Stomach (tissue), 9 donors: ENCODE data around the gene LYZL2. TPM values are rescaled to one million over a fixed set of nuclear protein-coding genes. Genes with fewer than 3 reads are reported as not detected.
"Not testable (repeated sequence)": the region's sequence is repeated elsewhere in the genome, so short reads cannot be mapped to it uniquely, and the experiment has no call there.

Experiments used
- DNase-seq, 2 donors: peaks; one replicate each; pipeline versions ENCODE4 v3.0.0 to v3.0.0-alpha.2; 2013 to 2019
- H3K27ac ChIP-seq, 5 donors: fragments of 200-600 bp in 4 of 5; sonication (generic) in 4 of 5; one replicate each; pipeline ENCODE4 v1.5.1; 2013 to 2019; ENCODE audit warnings: mild to moderate bottlenecking in 1 of 5, moderate library complexity in 1 of 5
- H3K27me3 ChIP-seq, 3 donors: fragments of 200-600 bp; sonication (generic); one replicate each; pipeline ENCODE4 v1.5.1; 2017 to 2019; ENCODE audit warnings: mixed run types in 1 of 3
- H3K36me3 ChIP-seq, 4 donors: fragments of 200-600 bp; sonication (generic); 1 replicate in 3 of 4; 2 replicates in 1 of 4; pipeline ENCODE4 v1.5.1; 2016 to 2019
- H3K4me1 ChIP-seq, 4 donors: fragments of 200-600 bp; sonication (generic); one replicate each; pipeline ENCODE4 v1.5.1; 2016 to 2019
- H3K4me3 ChIP-seq, 4 donors: fragments of 200-600 bp; sonication (generic) in 3 of 4; one replicate each; pipeline ENCODE4 v1.5.1; 2016 to 2019; ENCODE audit warnings: mild to moderate bottlenecking in 1 of 4
- H3K9me3 ChIP-seq, 4 donors: fragments of 200-600 bp; sonication (generic); one replicate each; pipeline ENCODE4 v1.5.1; 2016 to 2019
- CTCF ChIP-seq, 7 experiments: fragments of 450-650 bp in 4 of 7; fragments of 200-600 bp in 3 of 7; sonication (generic) in 3 of 7; IDR thresholded peaks; one replicate each; pipeline ENCODE4 v1.5.1; 2016 to 2019; ENCODE audit warnings: antibody characterized with exemption in 7 of 7, control low read depth in 2 of 7, mild to moderate bottlenecking in 1 of 7
- EP300 ChIP-seq: sonication (generic); formaldehyde crosslinking; IDR thresholded peaks from one replicate; pipeline ENCODE4 v1.6.1; 2017; ENCODE audit warnings: antibody characterized with exemption
- POLR2A ChIP-seq, 4 donors: fragments of 450-650 bp; IDR thresholded peaks; one replicate each; pipeline ENCODE4 v1.6.1; 2016; ENCODE audit warnings: antibody characterized with exemption in 4 of 4, control low read depth in 2 of 4, mild to moderate bottlenecking in 1 of 4, moderate library complexity in 1 of 4
- POLR2AphosphoS5 ChIP-seq, 3 donors: sonication (generic); formaldehyde crosslinking; IDR thresholded peaks; one replicate each; pipeline ENCODE4 v1.6.1; 2016; ENCODE audit warnings: antibody characterized with exemption in 3 of 3
- WGBS, 5 donors: extraction: QIAGEN DNeasy Blood & Tissue Kit in 3 of 5; methylation state at CpG; one replicate each; pipeline versions ENCODE4 v1.1.5 to v1.1.7; 2013 to 2018; 5-methylcytosine and 5-hydroxymethylcytosine counted together
- intact Hi-C: fragments of 100-400 bp; cut with DNase I; formaldehyde crosslinking; loops from one replicate; pipeline ENCODE4 v1.15.1; 2023; ENCODE audit warnings: low total_unique reads
- polyA plus RNA-seq, 3 donors: library from polyadenylated mRNA; stranded (reverse); fragments of 200-250 nt; gene quantifications; one replicate each; pipeline ENCODE4 v1.2.3, GENCODE V29; 2013
- total RNA-seq, 5 donors: library from RNA; depleted of rRNA; stranded (reverse); fragments of >200 nt; gene quantifications; one replicate each; pipeline versions ENCODE4 v1.1.0 to v1.2.3, GENCODE V29; 2014 to 2016
- donor health status: healthy with polysubstance abuse.
- donor health status: Bipolar disorder and iron deficiency.
- donor health status: healthy.

Gene LYZL2
- total and polyA plus RNA-seq, 8 donors: not detected

GRCh38 chr10:30647089-30647488 lies 17.5 kb upstream of the LYZL2 start:
- Histone ChIP-seq H3K9me3 (no peaks in the 10 kb centered on the region), H3K27me3 (peaks cover 0 to 19% (median 0%) of the 10 kb centered on the region in 3 donors), H3K4me3 (no peak overlapping the region), H3K36me3 (no peaks in the 10 kb centered on the region), H3K4me1 (peaks cover 0 to 4% (median 0%) of the 10 kb centered on the region in 4 donors), H3K27ac (no peak overlapping the region)
- WGBS, 5 donors: 53 to 73% (median 64%) methylated on average over 8 of the region's 8 CpGs
- intact Hi-C loops: no loop called here
- TF ChIP-seq CTCF (IDR thresholded peaks at IDR 0.05) (no peak), EP300 (no peak), POLR2AphosphoS5 (IDR thresholded peaks at IDR 0.05) (no peak), POLR2A (IDR thresholded peaks at IDR 0.05) (no peak)
- DNase-seq: no peak

- DNase-seq: peak in 1 of 2 donors; percentile 66
- intact Hi-C loops: no loop called here
- no peak overlapping the region for H3K27ac ChIP-seq
- TF ChIP-seq POLR2A (IDR thresholded peaks at IDR 0.05) (no peak), CTCF (IDR thresholded peaks at IDR 0.05) (no peak), POLR2AphosphoS5 (IDR thresholded peaks at IDR 0.05) (no peak), EP300 (no peak)
- H3K36me3 ChIP-seq: no peaks in the 10 kb centered on the region
- H3K27me3 ChIP-seq: peaks cover 0 to 36% (median 0%) of the 10 kb centered on the region in 3 donors
- 11 to 19% (median 12%) methylated on average over 10 to 15 of the region's 15 CpGs for WGBS, 5 donors
- no peaks in the 10 kb centered on the region for H3K9me3 ChIP-seq
- no peak overlapping the region for H3K4me3 ChIP-seq
- H3K4me1 ChIP-seq: peaks cover 0 to 4% (median 0%) of the 10 kb centered on the region in 4 donors
Measured at GRCh38 chr10:30645340-30645827, 15.8 kb upstream of the LYZL2 start.

- 69 to 78% (median 72%) methylated on average over 5 of the region's 5 CpGs for WGBS, 5 donors
- H3K9me3 ChIP-seq, H3K4me1 ChIP-seq, H3K4me3 ChIP-seq, DNase-seq, intact Hi-C loops, H3K36me3 ChIP-seq: not testable (repeated sequence)
- H3K27me3 ChIP-seq: peaks cover 0 to 39% (median 0%) of the 10 kb centered on the region in 3 donors
- peak overlapping the region in 1 of 5 donors; percentile 4 for H3K27ac ChIP-seq
Measured at GRCh38 chr10:30644408-30644861, 14.9 kb upstream of the LYZL2 start.

- H3K36me3 ChIP-seq, DNase-seq: not testable (repeated sequence)
- H3K27ac ChIP-seq: peak overlapping the region in 1 of 5 donors; percentile 4
Measured at GRCh38 chr10:30643557-30644199, 14.1 kb upstream of the LYZL2 start.

GRCh38 chr10:30642856-30643255 lies 13.3 kb upstream of the LYZL2 start:
- WGBS, 5 donors: 63 to 78% (median 64%) methylated on average over 6 to 9 of the region's 13 CpGs
- H3K4me1 ChIP-seq, H3K36me3 ChIP-seq, intact Hi-C loops, DNase-seq, H3K27ac ChIP-seq, H3K4me3 ChIP-seq, H3K9me3 ChIP-seq: not testable (repeated sequence)
- peaks cover 0 to 39% (median 0%) of the 10 kb centered on the region in 3 donors for H3K27me3 ChIP-seq

More at GRCh38 chr10:30643557-30644199, 14.1 kb upstream of the LYZL2 start:
- H3K9me3 ChIP-seq, intact Hi-C loops, H3K4me3 ChIP-seq, H3K4me1 ChIP-seq: not testable (repeated sequence)
- WGBS, 5 donors: 60 to 73% (median 66%) methylated on average over 11 to 12 of the region's 12 CpGs
- peaks cover 0 to 39% (median 0%) of the 10 kb centered on the region in 3 donors for H3K27me3 ChIP-seq
